Parietal lobe (tissue), 1 donor: Measurements from ENCODE around the gene TLE2. TPM values are rescaled to one million over a fixed set of nuclear protein-coding genes. Genes with fewer than 3 reads are reported as not detected.

Source experiments
- total RNA-seq: library from RNA; depleted of rRNA; stranded (reverse); fragments of >200 nt; gene quantifications from one replicate; pipeline ENCODE4 v1.2.3, GENCODE V29; 2014

Gene TLE2
- total RNA-seq = 11.3 TPM

DNA sequence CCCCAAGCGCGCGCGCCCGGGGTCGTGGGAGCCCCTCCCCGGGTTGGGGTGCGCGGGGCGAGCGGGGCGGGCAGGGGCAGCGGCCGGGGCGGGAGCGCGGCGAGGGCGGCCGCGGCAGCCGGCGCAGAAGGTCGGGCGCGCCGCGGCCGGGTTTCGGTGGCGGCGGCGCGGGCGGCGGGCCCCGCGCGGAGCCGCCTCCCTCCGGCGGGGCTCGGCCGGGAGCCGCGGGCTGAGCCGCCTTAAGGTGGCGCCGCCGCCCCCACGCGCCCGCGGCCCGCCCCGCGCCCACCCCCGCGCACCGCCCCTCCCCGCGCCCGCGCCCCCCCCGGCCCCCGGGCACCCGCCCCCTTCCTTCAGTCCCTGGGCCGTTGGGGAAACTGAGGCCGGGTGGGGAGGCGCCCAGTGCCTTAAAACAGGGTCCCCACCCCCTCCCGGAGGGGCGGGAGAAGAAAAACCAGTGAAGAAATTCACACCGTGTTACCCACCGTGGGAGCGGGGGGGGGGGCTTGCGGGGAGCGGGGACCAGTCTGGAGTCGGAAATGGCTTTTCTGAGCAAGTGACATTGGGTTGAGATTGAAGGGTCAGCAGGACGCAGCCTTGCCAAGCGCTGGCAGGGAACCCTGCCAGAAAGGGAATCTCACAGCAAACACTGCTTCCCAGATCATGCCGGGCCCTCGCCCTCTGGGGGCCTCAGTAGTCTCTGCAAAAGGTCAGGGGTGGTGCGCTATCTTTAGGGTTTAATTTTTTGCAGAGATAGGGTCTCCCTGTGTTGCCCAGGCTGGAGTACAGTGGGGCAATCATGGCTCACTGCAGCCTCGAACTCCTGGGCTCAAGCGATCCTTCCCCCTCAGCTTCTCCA, at the start of gene TLE2:
Gene TLE2, minus strand, starts transcription at position 216 of the 859 bp plus-strand sequence. CDS start 376 bp downstream, outside the sequence.

DNA sequence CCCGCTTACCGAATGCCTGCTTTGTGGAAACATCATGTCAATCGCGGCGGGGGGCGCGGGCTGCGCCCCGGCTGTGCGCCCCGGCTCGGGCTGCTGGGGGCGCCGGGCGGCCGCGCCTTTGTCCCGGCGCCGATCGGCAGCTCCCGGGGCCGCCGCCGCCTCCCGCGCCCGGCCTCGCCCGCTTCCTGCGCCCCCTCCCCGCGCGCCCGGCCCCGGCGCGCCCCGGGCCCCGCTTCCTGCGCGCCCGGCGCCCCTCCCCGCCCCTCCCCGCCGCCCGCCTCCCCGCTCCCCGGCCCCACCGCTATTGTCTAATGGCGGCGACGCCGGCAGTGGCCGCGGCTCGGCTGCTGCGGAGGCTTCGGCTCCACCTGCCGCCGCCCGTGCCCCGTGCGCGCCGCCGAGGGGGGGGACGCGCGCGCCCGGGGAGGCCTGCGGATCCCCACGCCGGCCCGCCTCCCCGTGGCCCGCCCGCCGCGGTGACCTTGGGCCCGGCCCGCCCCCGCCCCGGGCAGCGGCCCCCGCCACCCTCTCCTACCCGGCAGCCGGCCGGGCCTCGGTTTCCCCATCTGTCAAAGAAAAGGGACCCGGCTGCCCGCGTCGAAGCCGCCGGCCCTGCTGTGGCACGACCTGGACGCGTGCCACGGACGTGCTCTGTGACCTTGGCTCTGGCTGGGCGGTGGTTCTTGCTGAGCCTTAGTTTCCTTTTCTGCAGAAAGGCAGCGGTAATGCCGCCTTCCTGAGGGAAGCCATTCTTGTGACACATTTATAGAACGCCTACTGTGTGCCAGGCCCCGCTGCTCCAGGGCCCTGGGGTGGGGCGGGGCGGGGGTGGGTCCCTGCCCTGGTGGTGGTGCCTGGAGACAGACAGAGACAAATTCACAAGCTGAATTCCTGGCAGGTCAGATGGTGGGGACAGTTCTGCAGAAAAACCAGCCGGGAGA, 33.4 kb upstream of the TLE2 start, which contains the start of gene TLE5:
Gene TLE5, minus strand, starts transcription at position 331 of the 941 bp plus-strand sequence. Its CDS starts 295 bp downstream, at position 36.

GRCh38 chr19:2977001-2977745, 51.9 kb downstream of the TLE2 start, which contains the start of gene TLE6:
Gene TLE6 (plus strand): TSS chr19:2977564. CDS start chr19:2978234, 670 bp downstream.

Other genes with a start within 250 kb of the TLE2 start
- gene SGTA, start 246.0 kb downstream of the TLE2 start, total RNA-seq = 40.4 TPM
- 40.7 TPM for gene THOP1, start 243.8 kb downstream of the TLE2 start, total RNA-seq
- 15.7 TPM for gene ZNF554, start 209.4 kb downstream of the TLE2 start, total RNA-seq
- 27.9 TPM for gene ZNF555, start 187.8 kb downstream of the TLE2 start, total RNA-seq
- gene ZNF556, start 161.9 kb downstream of the TLE2 start, total RNA-seq = not detected
- gene ZNF57, start 128.4 kb downstream of the TLE2 start, total RNA-seq = 4.4 TPM
- gene ZNF77, start 84.3 kb downstream of the TLE2 start, total RNA-seq = 9.7 TPM
- gene TLE6, start 51.7 kb downstream of the TLE2 start, total RNA-seq = 1.9 TPM
- 151 TPM for gene TLE5, start 33.2 kb upstream of the TLE2 start, total RNA-seq
- gene GNA11, start 65.1 kb upstream of the TLE2 start, total RNA-seq = 57.9 TPM
- 0.94 TPM for gene GNA15, start 106.8 kb upstream of the TLE2 start, total RNA-seq
- gene S1PR4, start 149.5 kb upstream of the TLE2 start, total RNA-seq = 0.31 TPM
- 18.2 TPM for gene NCLN, start 156.7 kb upstream of the TLE2 start, total RNA-seq
- gene CELF5, start 195.4 kb upstream of the TLE2 start, total RNA-seq = 84.8 TPM